Sigmoid colon (tissue), 7 donors: Measurements from ENCODE around the gene S100A7A. TPM values are rescaled to one million over a fixed set of nuclear protein-coding genes. Genes with fewer than 3 reads are reported as not detected.

ENCODE experiments used
- DNase-seq: peaks from one replicate; pipeline ENCODE4 v3.0.0-alpha.2; 2019
- H3K27ac ChIP-seq, 4 donors: fragments of 200-600 bp; sonication (generic); one replicate each; pipeline ENCODE4 v1.5.1; 2016 to 2019; ENCODE audit warnings: mild to moderate bottlenecking in 1 of 4
- H3K27me3 ChIP-seq, 3 donors: fragments of 200-600 bp; sonication (generic); one replicate each; pipeline ENCODE4 v1.5.1; 2019; ENCODE audit warnings: mild to moderate bottlenecking in 1 of 3
- H3K36me3 ChIP-seq, 4 donors: fragments of 200-600 bp; sonication (generic); one replicate each; pipeline ENCODE4 v1.5.1; 2016 to 2019
- H3K4me1 ChIP-seq, 4 donors: fragments of 200-600 bp; sonication (generic); one replicate each; pipeline ENCODE4 v1.5.1; 2017 to 2019
- H3K4me3 ChIP-seq, 4 donors: fragments of 200-600 bp; sonication (generic); one replicate each; pipeline ENCODE4 v1.5.1; 2017 to 2019; ENCODE audit warnings: mild to moderate bottlenecking in 2 of 4, moderate library complexity in 1 of 4
- H3K9me3 ChIP-seq, 4 donors: fragments of 200-600 bp in 3 of 4; sonication (generic) in 3 of 4; one replicate each; pipeline versions ENCODE4 v1.5.1 to v1.6.1; 2013 to 2019
- EP300 ChIP-seq, 4 donors: sonication (generic); formaldehyde crosslinking; IDR thresholded peaks; one replicate each; pipeline ENCODE4 v1.6.1; 2017; ENCODE audit warnings: antibody characterized with exemption in 4 of 4
- POLR2A ChIP-seq, 2 donors: fragments of 450-650 bp; IDR thresholded peaks; one replicate each; pipeline ENCODE4 v1.6.1; 2016; ENCODE audit warnings: antibody characterized with exemption in 2 of 2, mild to moderate bottlenecking in 2 of 2, moderate library complexity in 2 of 2
- POLR2AphosphoS5 ChIP-seq, 4 donors: sonication (generic); formaldehyde crosslinking; IDR thresholded peaks; one replicate each; pipeline ENCODE4 v1.6.1; 2017; ENCODE audit warnings: antibody characterized with exemption in 4 of 4
- WGBS, 2 donors: extraction: QIAGEN DNeasy Blood & Tissue Kit; methylation state at CpG; one replicate each; pipeline ENCODE4 v1.1.7; 2013; 5-methylcytosine and 5-hydroxymethylcytosine counted together
- intact Hi-C: fragments of 100-400 bp; cut with DNase I; formaldehyde crosslinking; loops from one replicate; pipeline ENCODE4 v1.15.1; 2023
- polyA plus RNA-seq, 3 donors: library from polyadenylated mRNA; stranded (reverse); fragments of 200-250 nt; gene quantifications; one replicate each; pipeline ENCODE4 v1.2.3, GENCODE V29; 2013
- total RNA-seq, 4 donors: library from RNA; depleted of rRNA; stranded (reverse); fragments of >200 nt; gene quantifications; one replicate each; pipeline ENCODE4 v1.1.0, GENCODE V29; 2016
- TF ChIP-seq, protein P1 (sequence below), 4 experiments: fragments of 450-650 bp in 3 of 4; fragments of 200-600 bp in 1 of 4; IDR thresholded peaks; one replicate each; pipeline ENCODE4 v1.5.1; 2016 to 2019; ENCODE audit warnings: antibody characterized with exemption in 4 of 4, mild to moderate bottlenecking in 3 of 4, moderate library complexity in 2 of 4
- donor health status: healthy with polysubstance abuse.
- donor health status: Bipolar disorder and iron deficiency.
- donor health status: healthy.

S100A7A gene
- total and polyA plus RNA-seq, 7 donors: not detected

DNA sequence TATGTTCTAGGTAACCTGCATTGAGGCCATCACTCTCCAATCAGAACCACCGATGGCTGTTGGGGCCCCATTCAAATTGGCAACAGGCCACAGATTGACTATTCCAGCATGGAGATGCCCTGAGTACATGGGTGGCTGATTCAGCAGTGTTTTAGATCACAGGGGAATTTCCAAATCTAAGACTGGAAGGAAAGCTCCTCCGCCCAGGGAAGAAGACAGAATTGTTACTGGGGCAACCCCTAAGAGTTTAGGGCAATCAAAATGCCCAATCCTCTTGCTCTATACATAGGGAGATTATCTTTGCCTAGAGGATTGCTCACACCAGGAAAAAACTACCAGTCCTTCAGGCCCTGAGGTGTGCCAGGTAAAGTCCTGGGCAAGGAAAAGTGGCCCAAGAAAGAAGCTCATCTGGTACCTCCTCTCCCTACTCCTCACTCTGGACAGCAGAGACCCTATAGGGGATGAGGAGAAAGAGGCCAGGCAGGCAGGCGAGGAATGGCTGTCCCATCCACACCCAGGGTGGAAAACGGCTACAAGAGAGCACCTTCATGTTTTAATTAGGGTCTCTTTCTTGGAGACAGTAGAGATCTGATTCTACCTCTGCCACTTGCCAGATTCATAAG, 31.3 kb upstream of the S100A7A start:
- H3K36me3 ChIP-seq: no peaks in the 10 kb centered on the region
- intact Hi-C loops: no loop called here
- TF ChIP-seq, protein P1, sequence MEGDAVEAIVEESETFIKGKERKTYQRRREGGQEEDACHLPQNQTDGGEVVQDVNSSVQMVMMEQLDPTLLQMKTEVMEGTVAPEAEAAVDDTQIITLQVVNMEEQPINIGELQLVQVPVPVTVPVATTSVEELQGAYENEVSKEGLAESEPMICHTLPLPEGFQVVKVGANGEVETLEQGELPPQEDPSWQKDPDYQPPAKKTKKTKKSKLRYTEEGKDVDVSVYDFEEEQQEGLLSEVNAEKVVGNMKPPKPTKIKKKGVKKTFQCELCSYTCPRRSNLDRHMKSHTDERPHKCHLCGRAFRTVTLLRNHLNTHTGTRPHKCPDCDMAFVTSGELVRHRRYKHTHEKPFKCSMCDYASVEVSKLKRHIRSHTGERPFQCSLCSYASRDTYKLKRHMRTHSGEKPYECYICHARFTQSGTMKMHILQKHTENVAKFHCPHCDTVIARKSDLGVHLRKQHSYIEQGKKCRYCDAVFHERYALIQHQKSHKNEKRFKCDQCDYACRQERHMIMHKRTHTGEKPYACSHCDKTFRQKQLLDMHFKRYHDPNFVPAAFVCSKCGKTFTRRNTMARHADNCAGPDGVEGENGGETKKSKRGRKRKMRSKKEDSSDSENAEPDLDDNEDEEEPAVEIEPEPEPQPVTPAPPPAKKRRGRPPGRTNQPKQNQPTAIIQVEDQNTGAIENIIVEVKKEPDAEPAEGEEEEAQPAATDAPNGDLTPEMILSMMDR (IDR thresholded peaks at IDR 0.05): no peak
- TF ChIP-seq POLR2AphosphoS5 (IDR thresholded peaks at IDR 0.05): no peak
- no peak for DNase-seq
- WGBS, 2 donors: 78 to 84% methylated on average over 4 of the region's 4 CpGs
- H3K4me3 ChIP-seq: no peak overlapping the region
- H3K4me1 ChIP-seq: no peaks in the 10 kb centered on the region
- H3K27me3 ChIP-seq: no peaks in the 10 kb centered on the region
- no peak overlapping the region for H3K27ac ChIP-seq
- peaks cover 0 to 1% (median 0%) of the 10 kb centered on the region in 4 donors for H3K9me3 ChIP-seq

DNA sequence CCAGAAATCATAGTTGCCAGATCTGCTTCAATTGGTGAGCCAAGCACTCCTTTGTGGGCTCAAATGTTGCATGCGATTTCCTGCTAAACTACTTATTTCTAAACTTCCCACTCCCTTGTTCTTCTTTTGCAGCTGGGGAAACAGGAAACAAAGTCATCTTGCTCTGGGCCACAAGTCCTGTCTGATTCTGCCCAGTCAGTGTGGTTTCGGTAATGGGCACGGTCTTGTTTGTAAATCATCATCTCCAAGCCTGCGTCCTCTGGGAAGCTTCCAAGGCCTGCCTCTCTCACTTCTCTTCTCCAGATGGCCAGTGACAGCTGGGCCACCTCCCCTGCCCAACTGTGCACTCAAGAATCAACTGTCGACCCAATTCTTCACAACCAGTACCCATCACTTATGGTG, 29.8 kb upstream of the S100A7A start:
- intact Hi-C loops: no loop called here
- 56 to 73% methylated on average over 5 of the region's 5 CpGs for WGBS, 2 donors
- peak; percentile 80 for DNase-seq
- H3K27me3 ChIP-seq: no peaks in the 10 kb centered on the region
- no peaks in the 10 kb centered on the region for H3K36me3 ChIP-seq
- H3K4me3 ChIP-seq: no peak overlapping the region
- TF ChIP-seq POLR2AphosphoS5 (IDR thresholded peaks at IDR 0.05) (no peak), POLR2A (IDR thresholded peaks at IDR 0.05) (no peak), EP300 (IDR thresholded peaks at IDR 0.05) (no peak)
- TF ChIP-seq, protein P1 (IDR thresholded peaks at IDR 0.05): no peak
- H3K27ac ChIP-seq: peak overlapping the region in 1 of 4 donors; percentile 42
- no peaks in the 10 kb centered on the region for H3K4me1 ChIP-seq
- peaks cover 0 to 1% (median 0%) of the 10 kb centered on the region in 4 donors for H3K9me3 ChIP-seq

DNA sequence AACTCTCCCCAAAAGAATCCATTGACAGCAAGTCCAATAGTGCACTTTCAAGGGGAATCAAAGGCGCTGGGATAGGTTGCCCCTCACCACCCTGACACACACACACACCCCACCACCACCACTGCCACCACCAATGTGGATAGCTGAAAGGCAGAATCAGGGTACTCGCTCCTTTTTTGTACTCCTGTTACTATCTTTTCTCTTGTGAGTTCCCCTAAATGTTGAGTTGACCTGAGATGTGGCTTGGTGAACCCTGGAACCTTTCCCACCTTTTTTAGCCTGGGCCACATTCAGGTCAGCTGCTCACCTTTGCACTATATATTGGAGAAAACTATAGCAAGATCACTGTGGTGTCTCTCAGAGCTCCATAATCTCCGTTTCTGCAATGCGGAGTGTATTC, 29.3 kb upstream of the S100A7A start:
- TF ChIP-seq, protein P1 (IDR thresholded peaks at IDR 0.05): no peak
- TF ChIP-seq POLR2AphosphoS5 (IDR thresholded peaks at IDR 0.05) (no peak), EP300 (IDR thresholded peaks at IDR 0.05) (no peak), POLR2A (IDR thresholded peaks at IDR 0.05) (no peak)
- intact Hi-C loops: no loop called here
- no peak for DNase-seq
- H3K4me3 ChIP-seq: no peak overlapping the region
- H3K36me3 ChIP-seq: no peaks in the 10 kb centered on the region
- H3K4me1 ChIP-seq: no peaks in the 10 kb centered on the region
- WGBS, 2 donors: 93 to 94% methylated on average over 4 of the region's 4 CpGs
- H3K27ac ChIP-seq: peak overlapping the region in 1 of 4 donors; percentile 42
- peaks cover 0 to 1% (median 0%) of the 10 kb centered on the region in 4 donors for H3K9me3 ChIP-seq
- H3K27me3 ChIP-seq: no peaks in the 10 kb centered on the region

DNA sequence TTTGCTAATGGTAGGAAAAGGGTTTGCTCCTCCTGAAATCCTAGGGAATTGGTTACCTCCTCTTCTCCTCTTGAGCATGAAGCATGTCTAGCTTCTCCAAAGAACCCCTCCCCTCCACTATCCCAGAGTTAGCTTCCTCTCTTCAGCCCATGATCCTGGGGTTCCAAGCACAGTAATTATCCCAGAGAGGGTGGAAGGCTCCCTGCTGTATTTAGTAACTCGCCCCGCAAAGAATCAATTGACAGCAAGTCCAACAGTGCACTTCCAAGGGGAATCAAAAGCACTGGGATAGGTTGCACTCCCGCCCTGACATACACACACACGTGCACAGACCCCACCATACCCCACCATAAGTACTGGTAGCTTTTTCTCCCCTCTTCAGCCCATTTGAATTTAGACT, 28.5 kb upstream of the S100A7A start:
- intact Hi-C loops: no loop called here
- H3K9me3 ChIP-seq: no peaks in the 10 kb centered on the region
- no peaks in the 10 kb centered on the region for H3K27me3 ChIP-seq
- no peak overlapping the region for H3K27ac ChIP-seq
- 89% methylated on average over 4 of the region's 4 CpGs for WGBS, 2 donors
- no peak for DNase-seq
- H3K4me3 ChIP-seq: no peak overlapping the region
- no peaks in the 10 kb centered on the region for H3K4me1 ChIP-seq
- H3K36me3 ChIP-seq: no peaks in the 10 kb centered on the region
- TF ChIP-seq POLR2AphosphoS5 (IDR thresholded peaks at IDR 0.05): no peak
- TF ChIP-seq EP300 (IDR thresholded peaks at IDR 0.05): no peak
- no peak for TF ChIP-seq POLR2A (IDR thresholded peaks at IDR 0.05)
- TF ChIP-seq, protein P1 (IDR thresholded peaks at IDR 0.05): no peak

DNA sequence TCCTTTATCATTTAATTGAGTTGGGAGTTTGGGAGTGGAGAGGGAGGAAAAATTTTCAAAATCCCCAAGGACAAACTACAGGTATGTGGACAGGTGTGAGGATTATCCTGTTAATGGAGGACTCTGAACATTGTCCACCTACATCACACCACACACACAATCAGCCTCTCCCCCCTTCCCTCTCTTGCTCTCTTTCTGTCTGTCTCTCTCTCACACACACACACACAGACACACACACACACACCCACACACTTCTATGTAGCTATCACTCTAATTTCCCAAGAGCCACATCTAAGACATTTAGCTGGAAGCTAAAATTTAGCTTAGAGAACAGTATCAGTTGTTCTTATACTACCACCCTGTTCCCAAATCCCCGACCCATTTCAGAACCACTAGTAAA, 26.9 kb upstream of the S100A7A start:
- Histone ChIP-seq H3K27me3 (no peaks in the 10 kb centered on the region), H3K9me3 (no peaks in the 10 kb centered on the region), H3K4me1 (no peaks in the 10 kb centered on the region), H3K36me3 (no peaks in the 10 kb centered on the region), H3K27ac (no peak overlapping the region), H3K4me3 (no peak overlapping the region)
- no peak for TF ChIP-seq EP300 (IDR thresholded peaks at IDR 0.05)
- TF ChIP-seq, protein P1 (IDR thresholded peaks at IDR 0.05): no peak
- no peak for TF ChIP-seq POLR2A (IDR thresholded peaks at IDR 0.05)
- no peak for TF ChIP-seq POLR2AphosphoS5 (IDR thresholded peaks at IDR 0.05)
- intact Hi-C loops: no loop called here
- 92 to 93% methylated on average over 1 of the region's 1 CpG for WGBS, 2 donors
- DNase-seq: no peak
